ENCODE measurements around the gene PALLD. TPM values are rescaled to one million over a fixed set of nuclear protein-coding genes. Genes with fewer than 3 reads are reported as not detected.
"Not testable (repeated sequence)": the region's sequence is repeated elsewhere in the genome, so short reads cannot be mapped to it uniquely, and the experiment has no call there.

PALLD gene
- total RNA-seq, 4 donors from 2014 or later: 60.2 to 437 (median 118) TPM

DNA sequence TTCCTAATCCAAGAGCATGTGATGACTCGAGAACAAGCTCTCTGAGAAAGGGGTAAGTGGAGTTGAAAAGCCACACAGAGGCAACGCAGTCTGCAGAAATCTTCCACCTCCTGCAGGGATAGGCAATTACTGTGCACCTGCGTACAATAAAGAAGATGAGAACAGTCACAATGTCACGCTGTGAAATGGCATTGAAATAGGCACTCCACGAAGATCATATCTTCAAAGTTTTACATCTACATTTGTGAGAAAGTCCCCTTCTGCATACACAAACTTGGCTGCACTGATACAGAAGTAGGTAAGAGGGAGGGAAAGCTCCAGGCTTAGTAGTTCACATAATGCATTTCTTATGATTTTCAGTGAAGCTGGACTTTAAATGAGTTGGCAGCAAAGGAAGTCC is 43.7 kb upstream of the PALLD start:
- Histone ChIP-seq H3K9me3 (no peaks in the 10 kb centered on the region), H3K27me3 (no peaks in the 10 kb centered on the region), H3K36me3 (peaks cover 0 to 19% (median 3%) of the 10 kb centered on the region in 3 donors), H3K27ac (no peak overlapping the region), H3K4me3 (no peak overlapping the region), H3K4me1 (no peaks in the 10 kb centered on the region)
- WGBS, 2 donors: 92 to 94% methylated on average over 5 of the region's 5 CpGs
- intact Hi-C loops (cut with DNase I): no loop called here
- no peak for TF ChIP-seq POLR2A (IDR thresholded peaks at IDR 0.05)
- TF ChIP-seq, protein P1, sequence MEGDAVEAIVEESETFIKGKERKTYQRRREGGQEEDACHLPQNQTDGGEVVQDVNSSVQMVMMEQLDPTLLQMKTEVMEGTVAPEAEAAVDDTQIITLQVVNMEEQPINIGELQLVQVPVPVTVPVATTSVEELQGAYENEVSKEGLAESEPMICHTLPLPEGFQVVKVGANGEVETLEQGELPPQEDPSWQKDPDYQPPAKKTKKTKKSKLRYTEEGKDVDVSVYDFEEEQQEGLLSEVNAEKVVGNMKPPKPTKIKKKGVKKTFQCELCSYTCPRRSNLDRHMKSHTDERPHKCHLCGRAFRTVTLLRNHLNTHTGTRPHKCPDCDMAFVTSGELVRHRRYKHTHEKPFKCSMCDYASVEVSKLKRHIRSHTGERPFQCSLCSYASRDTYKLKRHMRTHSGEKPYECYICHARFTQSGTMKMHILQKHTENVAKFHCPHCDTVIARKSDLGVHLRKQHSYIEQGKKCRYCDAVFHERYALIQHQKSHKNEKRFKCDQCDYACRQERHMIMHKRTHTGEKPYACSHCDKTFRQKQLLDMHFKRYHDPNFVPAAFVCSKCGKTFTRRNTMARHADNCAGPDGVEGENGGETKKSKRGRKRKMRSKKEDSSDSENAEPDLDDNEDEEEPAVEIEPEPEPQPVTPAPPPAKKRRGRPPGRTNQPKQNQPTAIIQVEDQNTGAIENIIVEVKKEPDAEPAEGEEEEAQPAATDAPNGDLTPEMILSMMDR (IDR thresholded peaks at IDR 0.05): no peak
- DNase-seq: no peak

- H3K36me3 ChIP-seq: peaks cover 0 to 14% (median 3%) of the 10 kb centered on the region in 3 donors
- H3K9me3 ChIP-seq; intact Hi-C loops (cut with DNase I); H3K27me3 ChIP-seq; H3K4me3 ChIP-seq; DNase-seq; H3K4me1 ChIP-seq; H3K27ac ChIP-seq: not testable (repeated sequence)
- WGBS, 2 donors: 91 to 92% methylated on average over 2 of the region's 2 CpGs
These were observed 38.6 kb upstream of the PALLD start for GRCh38 chr4:168458256-168458655.

DNA sequence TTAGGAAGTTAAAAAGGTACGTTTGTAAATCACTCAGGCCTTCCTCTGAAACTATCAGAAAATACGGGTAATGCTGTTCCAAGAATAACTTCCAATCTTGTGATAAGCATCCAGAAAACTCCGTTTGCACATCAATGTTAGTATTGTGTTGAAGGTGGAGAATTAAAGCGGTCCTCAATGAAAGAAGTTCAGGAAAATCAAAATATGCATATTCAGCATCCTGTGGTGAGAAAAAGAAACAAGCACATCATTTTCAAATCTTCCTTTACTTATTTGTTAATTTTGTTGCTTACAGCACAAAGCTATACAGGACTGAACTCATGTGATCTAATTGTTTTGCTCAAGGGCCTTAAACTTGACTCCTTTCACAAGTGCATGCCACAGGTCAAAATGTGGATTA is 35.0 kb upstream of the PALLD start:
- Histone ChIP-seq H3K27ac (no peak overlapping the region), H3K27me3 (no peaks in the 10 kb centered on the region), H3K4me3 (no peak overlapping the region), H3K4me1 (no peaks in the 10 kb centered on the region), H3K36me3 (peaks cover 0 to 4% (median 0%) of the 10 kb centered on the region in 3 donors), H3K9me3 (no peaks in the 10 kb centered on the region)
- intact Hi-C loops (cut with DNase I): no loop called here
- TF ChIP-seq, protein P1 (IDR thresholded peaks at IDR 0.05): no peak
- TF ChIP-seq POLR2A (IDR thresholded peaks at IDR 0.05): no peak
- 75 to 79% methylated on average over 4 of the region's 4 CpGs for WGBS, 2 donors
- DNase-seq: no peak

DNA sequence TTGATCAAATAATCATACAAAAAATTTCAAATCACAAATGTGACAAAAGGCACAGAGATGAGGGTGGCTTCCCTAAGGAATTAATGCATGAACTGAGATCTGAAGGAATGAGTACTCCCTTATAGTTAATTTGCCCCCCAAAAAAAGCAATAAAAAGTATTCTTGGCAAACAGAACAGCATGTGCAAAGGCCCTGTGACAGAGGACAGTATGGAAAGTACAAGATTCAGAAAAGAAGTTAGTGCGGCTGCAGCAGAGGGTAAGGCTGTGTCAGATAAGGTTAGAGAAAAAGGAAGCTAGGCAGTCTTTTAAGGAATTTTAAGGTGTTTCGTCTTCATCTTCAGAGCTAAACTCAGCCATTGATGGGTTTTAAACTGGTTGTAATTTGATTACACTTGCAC is 23.9 kb upstream of the PALLD start:
- WGBS, 2 donors: 90 to 94% methylated on average over 2 of the region's 2 CpGs
- intact Hi-C loops (cut with DNase I): no loop called here
- Histone ChIP-seq H3K36me3 (peaks cover 0 to 38% (median 0%) of the 10 kb centered on the region in 3 donors), H3K27me3 (no peaks in the 10 kb centered on the region), H3K4me1 (peaks cover 0 to 8% (median 0%) of the 10 kb centered on the region in 3 donors), H3K4me3 (no peak overlapping the region), H3K27ac (no peak overlapping the region), H3K9me3 (peaks cover 0 to under 1% (median 0%) of the 10 kb centered on the region in 3 donors)
- TF ChIP-seq, protein P1 (IDR thresholded peaks at IDR 0.05): no peak
- no peak for TF ChIP-seq POLR2A (IDR thresholded peaks at IDR 0.05)
- no peak for DNase-seq

DNA sequence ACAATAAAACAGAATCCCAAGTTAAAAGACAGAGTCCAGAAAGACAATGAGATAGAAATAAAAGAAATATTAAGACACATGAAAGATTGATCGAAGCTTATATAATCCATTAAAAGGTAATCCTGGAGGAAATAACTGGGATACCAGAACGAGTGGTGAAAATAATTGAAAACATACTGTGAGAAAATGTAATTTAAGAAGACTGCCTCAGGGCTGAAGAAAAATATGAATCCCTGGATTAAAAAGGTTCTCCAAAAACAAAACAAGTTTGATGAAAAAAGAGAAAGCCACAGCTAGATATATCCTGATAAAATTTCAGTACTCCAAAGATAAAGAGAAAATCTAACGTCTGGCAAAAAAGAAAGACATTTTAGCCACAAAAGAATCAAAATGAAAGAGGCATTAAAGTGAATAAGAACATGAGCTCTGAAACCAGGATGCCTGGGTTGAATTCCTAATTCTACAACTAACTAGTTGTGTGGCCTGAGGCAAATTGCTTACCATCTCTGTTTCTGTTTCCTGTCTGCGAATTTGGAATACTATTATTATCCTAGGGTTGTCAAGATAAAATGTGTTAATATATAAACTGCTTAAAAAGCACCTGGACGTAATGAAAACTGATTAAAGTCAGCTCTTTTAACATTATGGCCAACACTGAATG is 22.1 kb upstream of the PALLD start:
- H3K36me3 ChIP-seq: peaks cover 0 to 24% (median 0%) of the 10 kb centered on the region in 3 donors
- WGBS, 2 donors: 56 to 61% methylated on average over 5 of the region's 5 CpGs
- TF ChIP-seq, protein P1 (IDR thresholded peaks at IDR 0.05): no peak
- no peak for TF ChIP-seq POLR2A (IDR thresholded peaks at IDR 0.05)
- H3K27me3 ChIP-seq: no peaks in the 10 kb centered on the region
- H3K4me1 ChIP-seq: peaks cover 0 to 14% (median 0%) of the 10 kb centered on the region in 3 donors
- H3K27ac ChIP-seq: no peak overlapping the region
- no peaks in the 10 kb centered on the region for H3K9me3 ChIP-seq
- no peak for DNase-seq
- no peak overlapping the region for H3K4me3 ChIP-seq
- intact Hi-C loops (cut with DNase I): no loop called here

Measured in esophagus squamous epithelium (tissue), 5 donors.